ENCODE measurements around the gene OR6V1.

- TF ChIP-seq ZZZ3 (IDR thresholded peaks at IDR 0.05; ENCODE audit: control insufficient read depth, insufficient read length, low read depth) (no peak), RELA (IDR thresholded peaks at IDR 0.05; ENCODE audit: borderline replicate concordance, partially characterized antibody) (no peak), RAD51 (IDR thresholded peaks at IDR 0.05) (no peak)
- TF ChIP-seq, protein P1, sequence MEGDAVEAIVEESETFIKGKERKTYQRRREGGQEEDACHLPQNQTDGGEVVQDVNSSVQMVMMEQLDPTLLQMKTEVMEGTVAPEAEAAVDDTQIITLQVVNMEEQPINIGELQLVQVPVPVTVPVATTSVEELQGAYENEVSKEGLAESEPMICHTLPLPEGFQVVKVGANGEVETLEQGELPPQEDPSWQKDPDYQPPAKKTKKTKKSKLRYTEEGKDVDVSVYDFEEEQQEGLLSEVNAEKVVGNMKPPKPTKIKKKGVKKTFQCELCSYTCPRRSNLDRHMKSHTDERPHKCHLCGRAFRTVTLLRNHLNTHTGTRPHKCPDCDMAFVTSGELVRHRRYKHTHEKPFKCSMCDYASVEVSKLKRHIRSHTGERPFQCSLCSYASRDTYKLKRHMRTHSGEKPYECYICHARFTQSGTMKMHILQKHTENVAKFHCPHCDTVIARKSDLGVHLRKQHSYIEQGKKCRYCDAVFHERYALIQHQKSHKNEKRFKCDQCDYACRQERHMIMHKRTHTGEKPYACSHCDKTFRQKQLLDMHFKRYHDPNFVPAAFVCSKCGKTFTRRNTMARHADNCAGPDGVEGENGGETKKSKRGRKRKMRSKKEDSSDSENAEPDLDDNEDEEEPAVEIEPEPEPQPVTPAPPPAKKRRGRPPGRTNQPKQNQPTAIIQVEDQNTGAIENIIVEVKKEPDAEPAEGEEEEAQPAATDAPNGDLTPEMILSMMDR (IDR thresholded peaks at IDR 0.05 in 2 of 3, conservative IDR thresholded peaks at IDR 0.05 in 1 of 3; ENCODE audit: control insufficient read depth in 2 of 3, extremely low read depth in 1 of 3, insufficient read depth in 1 of 3, low read depth in 3 of 3, low read length in 3 of 3) = no peak
Measured at GRCh38 chr7:143054621-143055020, 2.5 kb downstream of the OR6V1 start.
